Muscle of leg (tissue), 11 donors: ENCODE data around the gene PRDM16. TPM values are rescaled to one million over a fixed set of nuclear protein-coding genes. Genes with fewer than 3 reads are reported as not detected.

Experiments
- DNase-seq: peaks from one replicate; pipeline ENCODE4 v3.0.0; 2013
- H3K27ac ChIP-seq: one replicate; pipeline ENCODE4 v1.5.1; 2013; ENCODE audit warnings: mild to moderate bottlenecking, low read length, control low read depth
- H3K27me3 ChIP-seq: one replicate; pipeline ENCODE4 v1.6.1; 2013; ENCODE audit warnings: low read length; ENCODE audit not compliant: control insufficient read depth, insufficient read depth
- H3K36me3 ChIP-seq: one replicate; pipeline ENCODE4 v1.6.1; 2013; ENCODE audit warnings: low read length; ENCODE audit not compliant: control insufficient read depth, insufficient read depth
- H3K4me1 ChIP-seq: one replicate; pipeline ENCODE4 v1.6.1; 2013; ENCODE audit warnings: low read length; ENCODE audit not compliant: control insufficient read depth, insufficient read depth
- H3K4me3 ChIP-seq: one replicate; pipeline ENCODE4 v1.5.1; 2013; ENCODE audit warnings: low read length, control low read depth
- H3K9me3 ChIP-seq: replicated peaks from 2 replicates; pipeline ENCODE4 v1.6.1; 2013; ENCODE audit warnings: low read depth, low read length; ENCODE audit not compliant: control insufficient read depth
- WGBS: methylation state at CpG from one replicate; pipeline ENCODE4 v1.1.5; 2013; ENCODE audit warnings: missing lambda C conversion rate; ENCODE audit not compliant: insufficient coverage; 5-methylcytosine and 5-hydroxymethylcytosine counted together
- polyA plus RNA-seq, 8 donors: library from polyadenylated mRNA; unstranded; fragments of 120-200 nt; gene quantifications; one replicate each; pipeline versions ENCODE4 v1.2.1 to v1.2.3, GENCODE V29; 2013; ENCODE audit warnings: inconsistent platforms in 1 of 8, low replicate concordance in 1 of 8; ENCODE audit not compliant: insufficient read length in 8 of 8, insufficient read depth in 1 of 8
- total RNA-seq: library from RNA; stranded (reverse); fragments of 120-200 nt; gene quantifications from one replicate; pipeline ENCODE4 v1.2.4, GENCODE V29; 2013

Gene PRDM16
- total and polyA plus RNA-seq, 9 donors, result 0.43 to 1.9 (median 0.95) TPM

- Histone ChIP-seq H3K9me3 (no peaks in the 10 kb centered on the region), H3K36me3 (no peaks in the 10 kb centered on the region), H3K4me3 (no peak overlapping the region), H3K27me3 (peaks cover 46% of the 10 kb centered on the region), H3K4me1 (peaks cover 6% of the 10 kb centered on the region), H3K27ac (no peak overlapping the region)
- WGBS, result 45% methylated on average over 17 of the region's 24 CpGs
- no peak for DNase-seq
Measured at GRCh38 chr1:3251099-3251806, 182.2 kb downstream of the PRDM16 start.

DNA sequence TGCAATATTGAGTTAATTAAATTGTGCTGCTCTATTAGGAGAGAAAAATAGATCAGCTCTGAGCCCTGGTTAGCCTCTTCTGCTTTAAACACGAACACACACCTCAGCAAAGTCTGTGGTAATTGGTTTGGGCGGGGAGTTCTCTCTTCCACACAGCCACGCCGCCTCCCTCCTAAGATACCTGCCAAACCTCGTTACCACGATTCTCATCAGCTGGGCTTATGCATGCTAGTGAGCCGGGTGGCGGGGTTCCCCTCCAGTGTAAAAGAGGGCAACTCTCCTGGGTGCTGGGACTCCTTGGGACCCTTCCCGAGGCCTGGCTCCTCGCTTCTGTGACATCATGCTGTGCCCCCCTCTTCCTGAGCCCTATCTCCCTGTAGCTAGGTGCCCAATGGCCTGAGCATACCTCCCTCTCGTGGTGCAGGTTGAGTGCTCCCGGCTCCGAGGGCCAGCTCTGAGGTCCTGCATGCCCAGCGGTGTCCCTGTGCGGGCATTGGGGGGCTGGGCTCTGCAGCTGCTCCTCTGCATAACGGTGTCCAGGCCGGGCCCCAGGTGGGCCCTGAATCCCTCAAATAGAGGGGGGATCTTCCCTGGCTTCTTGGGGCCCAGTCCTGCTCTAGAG lies 182.9 kb downstream of the PRDM16 start:
- Histone ChIP-seq H3K4me1 (peaks cover 6% of the 10 kb centered on the region), H3K36me3 (no peaks in the 10 kb centered on the region), H3K4me3 (no peak overlapping the region), H3K9me3 (no peaks in the 10 kb centered on the region), H3K27me3 (peaks cover 40% of the 10 kb centered on the region), H3K27ac (no peak overlapping the region)
- no peak for DNase-seq
- WGBS, result 59% methylated on average over 15 of the region's 17 CpGs

GRCh38 chr1:3255680-3256079 lies 186.7 kb downstream of the PRDM16 start:
- Histone ChIP-seq H3K9me3 (no peaks in the 10 kb centered on the region), H3K36me3 (no peaks in the 10 kb centered on the region), H3K4me3 (no peak overlapping the region), H3K4me1 (no peaks in the 10 kb centered on the region), H3K27me3 (peaks cover 7% of the 10 kb centered on the region), H3K27ac (no peak overlapping the region)
- DNase-seq, result no peak
- 94% methylated on average over 15 of the region's 15 CpGs for WGBS

GRCh38 chr1:3257788-3258187 lies 188.8 kb downstream of the PRDM16 start:
- WGBS, result 80% methylated on average over 1 of the region's 4 CpGs
- Histone ChIP-seq H3K27ac (no peak overlapping the region), H3K9me3 (no peaks in the 10 kb centered on the region), H3K36me3 (no peaks in the 10 kb centered on the region), H3K4me3 (no peak overlapping the region), H3K27me3 (peaks cover 5% of the 10 kb centered on the region), H3K4me1 (peaks cover 4% of the 10 kb centered on the region)
- DNase-seq, result no peak

DNA sequence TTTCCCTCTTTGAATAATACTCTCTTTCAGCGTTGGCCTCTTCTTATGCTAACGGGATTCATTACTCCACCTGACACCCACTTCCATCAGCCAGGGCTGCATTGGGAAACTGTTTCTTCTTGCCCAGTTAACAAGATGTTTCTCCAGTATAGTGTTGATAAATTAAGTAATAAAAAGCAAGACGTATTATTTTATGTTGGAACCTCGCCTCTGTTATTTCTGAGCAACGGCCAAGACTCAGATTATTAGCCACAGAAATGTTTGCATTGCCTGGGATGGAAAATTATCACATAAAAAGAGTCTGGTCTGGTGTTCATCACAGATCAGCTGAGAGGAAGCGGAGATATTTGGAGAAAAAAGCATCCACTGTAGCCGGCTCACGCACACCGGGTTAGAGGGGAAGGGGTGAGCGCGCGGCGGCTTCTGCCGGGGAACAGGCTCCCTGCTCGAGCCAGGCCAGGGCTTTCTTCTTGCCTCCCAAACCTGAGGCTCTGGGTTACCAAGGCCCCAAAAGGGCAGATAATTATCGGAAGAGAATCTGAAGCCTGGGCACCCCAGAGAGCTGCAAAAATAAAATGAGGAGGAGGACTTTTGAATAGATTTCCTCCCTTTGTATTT lies 189.5 kb downstream of the PRDM16 start:
- Histone ChIP-seq H3K4me1 (peaks cover 4% of the 10 kb centered on the region), H3K27ac (no peak overlapping the region), H3K36me3 (no peaks in the 10 kb centered on the region), H3K27me3 (peaks cover 7% of the 10 kb centered on the region), H3K4me3 (no peak overlapping the region), H3K9me3 (no peaks in the 10 kb centered on the region)
- WGBS, result 39% methylated on average over 11 of the region's 16 CpGs
- DNase-seq, result peak; percentile 38

DNA sequence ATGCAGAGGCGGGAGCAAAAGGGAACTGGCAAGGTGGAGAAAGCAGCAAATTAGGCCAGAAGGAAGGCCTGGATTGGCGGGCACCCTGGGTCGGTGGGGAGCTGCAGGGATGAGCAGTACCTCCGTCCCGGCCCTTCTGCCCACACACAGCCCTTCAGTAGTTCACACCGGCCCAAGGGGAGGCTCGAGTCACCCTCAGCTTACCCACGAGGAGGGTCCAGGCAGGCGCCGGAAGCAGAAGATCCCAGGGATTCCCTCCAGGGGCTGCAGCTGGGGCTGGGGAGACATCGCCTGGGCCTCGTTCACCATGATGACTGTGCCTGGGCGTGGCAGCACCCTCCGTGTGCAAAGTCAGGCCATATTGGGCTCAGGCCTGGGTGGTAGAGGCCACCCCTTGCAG lies 190.0 kb downstream of the PRDM16 start:
- 61% methylated on average over 14 of the region's 14 CpGs for WGBS
- Histone ChIP-seq H3K4me3 (no peak overlapping the region), H3K27ac (no peak overlapping the region)

GRCh38 chr1:3261007-3261968 lies 192.3 kb downstream of the PRDM16 start:
- 63% methylated on average over 14 of the region's 21 CpGs for WGBS
- Histone ChIP-seq H3K27me3 (peaks cover 24% of the 10 kb centered on the region), H3K4me1 (peaks cover 4% of the 10 kb centered on the region), H3K4me3 (no peak overlapping the region), H3K36me3 (no peaks in the 10 kb centered on the region), H3K27ac (no peak overlapping the region), H3K9me3 (no peaks in the 10 kb centered on the region)
- peak; percentile 43 for DNase-seq

More for the DNA sequence above, 190.0 kb downstream of the PRDM16 start:
- Histone ChIP-seq H3K4me1 (peaks cover 4% of the 10 kb centered on the region), H3K36me3 (no peaks in the 10 kb centered on the region), H3K9me3 (no peaks in the 10 kb centered on the region), H3K27me3 (peaks cover 12% of the 10 kb centered on the region)
- no peak for DNase-seq

GRCh38 chr1:3261969-3262579 lies 193.1 kb downstream of the PRDM16 start:
- Histone ChIP-seq H3K27ac (no peak overlapping the region), H3K27me3 (peaks cover 29% of the 10 kb centered on the region), H3K9me3 (no peaks in the 10 kb centered on the region), H3K4me3 (no peak overlapping the region), H3K36me3 (no peaks in the 10 kb centered on the region), H3K4me1 (peaks cover 4% of the 10 kb centered on the region)
- no peak for DNase-seq
- WGBS, result 70% methylated on average over 9 of the region's 11 CpGs

DNA sequence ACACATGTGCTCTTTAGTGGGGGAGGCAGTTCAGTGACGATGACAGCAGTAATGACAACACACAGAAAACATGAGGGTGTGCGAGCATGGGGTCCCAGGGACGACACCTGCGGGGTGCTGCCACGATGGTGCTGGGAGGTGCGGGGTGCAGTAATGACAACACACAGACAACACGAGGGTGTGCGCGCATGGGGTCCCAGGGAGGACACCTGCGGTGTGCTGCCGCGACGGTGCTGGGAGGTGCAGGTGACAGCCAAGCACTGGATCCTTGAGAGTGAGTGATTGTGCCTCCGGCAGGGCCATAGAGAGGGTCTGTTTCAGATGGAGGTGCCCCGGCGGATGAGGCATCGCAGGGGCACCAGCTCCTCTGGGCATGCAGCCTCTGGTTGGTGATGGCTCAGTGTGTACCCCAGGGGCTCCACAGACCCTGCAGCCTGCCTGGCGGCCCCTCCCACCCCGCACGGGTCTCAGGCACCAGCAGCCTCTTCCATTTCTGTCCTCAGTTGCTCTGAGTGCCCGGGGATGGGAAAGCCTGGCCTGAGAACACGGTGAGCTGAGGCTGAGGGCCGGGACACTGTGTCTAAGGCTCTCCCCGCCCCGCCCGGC lies 193.8 kb downstream of the PRDM16 start:
- peaks cover 4% of the 10 kb centered on the region for H3K4me1 ChIP-seq
- H3K27ac ChIP-seq, result no peak overlapping the region
- no peak for DNase-seq
- H3K4me3 ChIP-seq, result no peak overlapping the region
- H3K27me3 ChIP-seq, result peaks cover 29% of the 10 kb centered on the region
- no peaks in the 10 kb centered on the region for H3K9me3 ChIP-seq
- H3K36me3 ChIP-seq, result no peaks in the 10 kb centered on the region
- 88% methylated on average over 21 of the region's 26 CpGs for WGBS
